HG02970 (cell line): ENCODE data around the gene ZFHX2.
"Not testable (repeated sequence)": the region's sequence is repeated elsewhere in the genome, so short reads cannot be mapped to it uniquely, and the experiment has no call there.

ENCODE experiments used
- ATAC-seq: cut with Tn5 transposase; IDR thresholded peaks from one replicate; pipeline ENCODE4 v1.9.1; 2021; ENCODE audit warnings: mild to moderate bottlenecking, moderate library complexity, moderate number of reproducible peaks; ENCODE audit not compliant: unreplicated experiment, low FRiP score

Gene ZFHX2

DNA sequence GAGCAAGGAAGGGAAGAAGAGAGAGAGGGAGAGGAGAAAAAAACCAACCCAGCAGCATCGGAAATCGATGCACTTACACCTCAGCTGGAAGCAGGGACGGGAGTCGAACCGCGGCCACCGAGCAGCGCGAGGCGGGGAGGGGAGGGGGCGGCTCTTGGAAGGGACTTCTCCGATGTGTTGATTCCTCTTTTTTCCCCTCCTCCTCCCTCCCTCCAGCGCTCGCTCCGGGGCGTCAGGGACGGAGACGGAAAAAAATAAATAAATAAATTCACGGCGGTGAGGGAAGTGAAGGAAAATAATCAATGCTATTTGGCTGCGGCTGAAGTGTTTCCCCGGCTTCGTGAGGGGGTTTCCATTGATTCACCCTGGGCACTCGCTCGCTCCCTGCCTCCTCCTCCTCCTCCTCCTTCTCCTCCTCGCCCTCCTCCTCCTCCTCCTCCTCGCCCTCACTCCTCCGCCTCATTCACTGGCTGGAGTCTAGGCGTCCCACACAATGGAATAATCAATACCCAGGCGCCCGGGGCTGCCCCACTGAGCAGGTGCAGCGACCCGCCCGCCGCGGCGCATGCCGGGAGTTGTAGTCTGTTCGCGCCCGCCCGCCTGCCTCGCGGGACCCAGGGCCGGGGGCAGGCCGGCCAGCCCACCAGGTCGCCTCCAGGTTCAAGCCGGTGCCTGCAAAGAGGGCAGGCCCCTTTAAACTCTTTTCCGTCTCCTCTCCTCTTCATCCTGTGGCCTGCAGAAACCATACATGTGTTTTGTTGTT is at the start of gene ZFHX2:
Gene ZFHX2, minus strand, starts transcription at position 500 of the 763 bp plus-strand sequence. CDS start 16,440 bp downstream, outside the sequence.
- ATAC-seq = peak; percentile 45

DNA sequence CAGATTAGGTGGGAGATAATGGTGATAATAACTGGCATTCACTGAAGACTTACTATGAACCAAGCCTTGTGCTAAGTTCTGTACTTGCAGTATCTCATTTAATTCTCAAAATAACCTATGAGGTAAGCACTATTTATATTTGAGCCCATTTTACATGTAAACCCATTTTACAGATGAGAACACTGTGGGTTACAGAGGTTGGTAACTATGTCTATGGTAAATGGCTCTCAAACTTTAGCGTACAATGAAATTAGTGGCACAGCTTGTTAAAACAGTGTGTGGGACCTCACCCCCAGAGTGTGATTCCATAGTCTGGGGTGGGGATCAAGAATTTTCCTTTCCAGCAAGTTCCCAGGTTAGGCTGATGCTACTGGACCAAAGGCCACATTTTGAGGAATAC is 49.2 kb upstream of the ZFHX2 start:
- no peak for ATAC-seq

DNA sequence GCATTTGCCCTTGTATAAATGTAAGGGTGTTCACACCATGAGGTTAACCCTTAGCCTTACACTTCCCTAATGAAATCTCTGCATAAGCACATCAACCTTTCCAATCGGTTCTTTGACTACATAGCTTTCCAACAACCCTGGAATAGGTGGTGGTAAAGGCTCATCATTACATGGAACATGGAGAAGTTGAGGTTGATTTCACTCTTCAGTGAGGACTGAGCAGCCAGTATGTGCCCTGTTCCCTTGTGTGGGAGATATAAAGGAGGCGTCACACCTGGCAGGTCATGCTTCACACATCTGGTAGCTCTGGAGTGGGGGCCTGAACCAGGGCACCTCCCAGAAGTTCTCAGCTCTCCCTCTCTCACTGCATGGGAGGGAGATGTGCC is 48.8 kb upstream of the ZFHX2 start:
- ATAC-seq = no peak

DNA sequence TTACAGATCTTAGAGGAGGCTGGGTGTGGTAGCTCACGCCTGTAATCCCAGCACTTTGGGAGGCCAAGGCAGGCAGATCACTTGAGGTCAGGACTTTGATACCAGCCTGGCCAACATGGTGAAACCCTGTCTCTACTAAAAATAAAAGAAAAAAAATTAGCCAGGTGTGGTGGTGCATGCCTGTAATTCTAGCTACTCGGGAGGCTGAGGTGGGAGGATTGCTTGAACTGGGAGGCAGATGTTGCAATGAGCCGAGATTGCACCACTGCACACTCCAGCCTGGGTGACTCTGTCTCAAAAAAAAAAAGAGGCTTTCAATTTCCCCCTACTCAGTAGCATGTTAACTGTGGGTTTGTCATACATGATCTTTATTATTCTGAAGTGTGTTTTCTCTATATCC is 42.6 kb upstream of the ZFHX2 start:
- ATAC-seq = not testable (repeated sequence)

DNA sequence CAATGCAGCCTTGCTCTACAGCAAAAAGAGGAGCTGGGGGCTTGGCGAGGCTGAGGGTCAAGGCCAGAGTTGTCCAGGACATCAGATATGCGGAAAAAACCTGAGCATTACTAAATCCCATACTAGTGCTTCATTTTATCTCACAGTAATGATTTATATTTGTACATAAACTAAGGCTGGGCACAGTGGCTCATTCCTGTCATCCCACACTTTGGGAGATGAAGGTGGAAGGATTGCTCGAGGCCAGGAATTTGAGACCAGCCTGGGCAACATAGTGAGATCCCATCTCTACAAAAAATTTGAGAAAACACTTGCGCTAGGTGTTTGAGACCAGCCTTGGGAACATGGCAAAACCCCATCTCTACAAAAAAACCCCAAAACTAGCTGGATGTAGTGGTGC is 38.6 kb upstream of the ZFHX2 start:
- ATAC-seq = no peak

DNA sequence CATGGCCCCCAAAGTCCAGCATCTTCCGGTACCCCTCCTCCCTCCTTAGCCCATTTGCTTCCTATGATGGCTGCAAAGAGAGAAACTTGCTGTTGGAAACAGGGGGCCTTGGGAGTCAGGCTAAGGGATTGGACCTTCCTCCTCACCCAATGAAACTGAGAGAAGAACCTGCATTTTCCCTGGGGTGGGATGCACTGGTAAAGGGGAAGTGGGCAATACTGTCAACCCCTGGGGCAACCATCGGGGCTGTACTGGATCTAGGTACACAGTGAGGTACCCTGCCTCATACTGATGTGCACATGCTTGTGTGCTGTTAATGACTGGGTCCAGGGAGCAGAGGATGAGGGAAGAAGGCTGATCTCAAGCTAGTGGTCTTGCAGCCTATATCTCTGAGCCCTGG is 38.0 kb upstream of the ZFHX2 start:
- no peak for ATAC-seq

DNA sequence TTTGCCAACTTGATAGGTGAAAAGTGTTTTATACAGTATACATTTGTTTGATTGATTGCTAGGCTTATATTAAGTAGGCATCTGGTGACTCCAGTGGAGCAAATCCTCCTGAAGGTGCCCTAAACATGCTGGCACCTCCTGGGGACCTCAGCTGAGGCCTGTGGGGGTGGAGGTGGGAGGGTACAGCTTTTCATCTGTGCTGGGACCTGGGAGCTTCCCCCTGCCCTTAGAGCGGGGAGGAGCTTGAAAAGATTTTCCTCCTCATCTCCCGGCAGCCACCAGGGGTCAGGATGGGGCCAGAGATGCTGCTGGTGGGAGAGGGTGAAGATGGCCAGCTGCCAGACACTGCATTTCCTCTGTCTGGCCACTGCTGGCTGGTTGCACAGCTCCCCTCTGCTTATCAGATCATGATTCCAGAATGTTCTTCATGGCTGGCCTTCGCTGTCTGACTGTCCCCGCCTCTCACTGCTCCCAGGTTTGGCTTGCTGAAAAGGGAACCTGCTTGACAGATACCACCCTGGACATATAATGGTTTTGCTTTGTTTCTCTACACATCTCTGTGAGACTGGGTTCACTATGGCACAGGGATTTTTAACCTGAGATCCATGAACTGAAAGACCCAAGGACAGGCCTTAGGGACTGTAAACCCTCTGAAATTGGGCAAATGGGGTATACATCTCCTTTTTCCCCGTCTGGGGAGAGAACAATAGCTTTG is 37.5 kb upstream of the ZFHX2 start:
- peak; percentile 79 for ATAC-seq

DNA sequence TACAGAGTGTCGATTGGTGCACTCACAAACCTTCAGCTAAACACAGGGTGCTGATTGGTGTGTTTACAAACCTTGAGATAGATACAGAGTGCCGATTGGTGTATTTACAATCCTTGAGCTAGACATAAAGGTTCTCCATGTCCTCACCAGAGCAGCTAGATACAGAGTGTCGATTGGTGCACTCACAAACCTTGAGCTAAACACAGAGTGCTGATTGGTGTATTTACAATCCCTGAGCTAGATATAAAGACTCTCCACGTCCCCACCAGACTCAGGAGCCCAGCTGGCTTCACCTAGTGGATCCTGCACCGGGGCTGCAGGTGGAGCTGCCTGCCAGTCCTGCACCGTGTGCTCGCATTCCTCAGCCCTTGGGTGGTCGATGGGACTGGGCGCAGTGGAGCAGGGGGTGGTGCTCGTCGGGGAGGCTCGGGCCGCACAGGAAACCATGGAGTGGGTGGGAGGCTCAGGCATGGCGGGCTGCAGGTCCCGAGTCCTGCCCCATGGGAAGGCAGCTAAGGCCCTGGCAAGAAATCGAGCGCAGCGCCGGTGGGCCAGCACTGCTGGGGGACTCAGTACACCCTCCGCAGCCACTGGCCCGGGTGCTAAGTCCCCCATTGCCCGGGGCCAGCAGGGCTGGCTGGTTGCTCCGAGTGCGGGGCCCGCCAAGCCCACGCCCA is 33.1 kb upstream of the ZFHX2 start:
- not testable (repeated sequence) for ATAC-seq

DNA sequence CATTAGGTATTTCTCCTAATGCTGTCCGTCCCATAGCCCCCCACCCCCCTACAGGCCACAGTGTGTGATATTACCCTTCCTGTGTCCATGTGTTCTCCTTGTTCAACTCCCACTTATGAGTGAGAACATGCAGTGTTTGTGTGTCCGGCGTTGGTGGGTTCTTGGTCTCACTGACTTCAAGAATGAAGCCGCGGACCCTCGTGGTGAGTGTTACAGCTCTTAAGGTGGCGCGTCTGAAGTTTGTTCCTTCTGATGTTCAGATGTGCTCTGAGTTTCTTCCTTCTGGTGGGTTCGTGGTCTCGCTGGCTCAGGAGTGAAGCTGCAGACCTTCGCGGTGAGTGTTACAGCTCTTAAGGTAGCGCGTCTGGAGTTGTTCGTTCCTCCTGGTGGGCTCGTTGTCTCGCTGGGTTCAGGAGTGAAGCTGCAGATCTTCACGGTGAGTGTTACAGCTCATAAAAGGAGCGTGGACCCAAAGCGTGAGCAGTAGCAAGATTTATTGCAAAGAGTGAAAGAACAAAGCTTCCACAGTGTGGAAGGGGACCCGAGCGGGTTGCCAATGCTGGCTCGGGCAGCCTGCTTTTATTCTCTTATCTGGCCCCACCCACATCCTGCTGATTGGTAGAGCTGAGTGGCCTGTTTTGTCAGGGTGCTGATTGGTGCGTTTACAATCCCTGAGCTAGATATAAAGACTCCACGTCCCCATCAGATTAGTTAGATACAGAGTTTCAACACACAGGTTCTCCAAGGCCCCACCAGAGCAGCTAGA is 32.4 kb upstream of the ZFHX2 start:
- not testable (repeated sequence) for ATAC-seq

DNA sequence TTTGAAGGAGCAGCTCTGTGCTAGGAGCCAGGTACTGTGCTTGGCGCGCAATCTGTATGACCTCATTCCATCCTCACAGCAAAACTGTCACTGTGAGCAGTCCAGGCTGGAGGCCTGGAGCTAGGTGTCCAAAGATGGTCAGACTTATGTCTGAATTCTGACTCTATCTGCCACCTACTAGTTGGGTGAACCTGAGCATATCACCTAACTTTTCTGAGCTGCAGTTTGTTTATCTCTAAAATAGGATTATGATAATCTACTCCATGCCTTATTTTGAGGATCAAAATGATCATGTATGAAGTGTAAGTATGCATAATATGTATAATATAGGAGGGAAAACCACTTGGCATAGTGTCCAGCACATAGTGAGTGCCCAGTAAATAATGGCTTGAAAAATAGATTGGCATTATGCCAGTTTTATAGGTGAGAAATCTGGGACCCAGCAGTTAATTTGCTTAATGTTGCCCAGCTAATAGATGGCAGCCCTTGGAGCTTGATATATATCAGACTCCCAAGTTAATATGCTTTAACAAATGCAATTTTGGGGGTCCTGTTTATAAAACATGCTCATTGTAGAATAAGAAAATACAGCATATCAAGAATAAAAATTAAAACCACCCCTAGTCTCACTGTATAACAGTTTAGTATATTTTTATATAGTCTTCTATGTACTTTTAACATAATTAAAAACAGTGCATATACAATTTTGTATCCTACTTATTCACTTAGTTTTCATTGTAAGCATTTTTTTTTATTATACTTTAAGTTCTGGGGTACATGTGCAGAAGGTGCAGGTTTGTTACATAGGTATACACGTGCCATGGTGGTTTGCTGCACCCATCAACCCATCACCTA is 31.6 kb upstream of the ZFHX2 start:
- ATAC-seq = no peak

DNA sequence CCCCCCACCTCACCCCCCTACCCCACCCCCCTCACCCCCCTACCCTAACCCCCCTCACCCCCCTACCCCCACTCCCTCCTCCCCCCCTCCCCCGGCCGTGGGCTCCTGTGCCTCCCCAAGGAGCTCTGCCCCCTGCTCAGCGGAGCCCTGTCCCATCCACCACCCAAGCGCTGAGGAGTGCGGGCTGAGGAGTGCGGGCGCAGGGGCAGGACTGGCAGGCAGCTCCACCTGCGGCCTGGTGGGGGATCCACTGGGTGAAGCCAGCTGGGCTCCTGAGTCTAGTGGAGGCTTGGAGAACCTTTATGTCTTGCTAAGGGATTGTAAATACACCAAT is 29.4 kb upstream of the ZFHX2 start:
- ATAC-seq = no peak

DNA sequence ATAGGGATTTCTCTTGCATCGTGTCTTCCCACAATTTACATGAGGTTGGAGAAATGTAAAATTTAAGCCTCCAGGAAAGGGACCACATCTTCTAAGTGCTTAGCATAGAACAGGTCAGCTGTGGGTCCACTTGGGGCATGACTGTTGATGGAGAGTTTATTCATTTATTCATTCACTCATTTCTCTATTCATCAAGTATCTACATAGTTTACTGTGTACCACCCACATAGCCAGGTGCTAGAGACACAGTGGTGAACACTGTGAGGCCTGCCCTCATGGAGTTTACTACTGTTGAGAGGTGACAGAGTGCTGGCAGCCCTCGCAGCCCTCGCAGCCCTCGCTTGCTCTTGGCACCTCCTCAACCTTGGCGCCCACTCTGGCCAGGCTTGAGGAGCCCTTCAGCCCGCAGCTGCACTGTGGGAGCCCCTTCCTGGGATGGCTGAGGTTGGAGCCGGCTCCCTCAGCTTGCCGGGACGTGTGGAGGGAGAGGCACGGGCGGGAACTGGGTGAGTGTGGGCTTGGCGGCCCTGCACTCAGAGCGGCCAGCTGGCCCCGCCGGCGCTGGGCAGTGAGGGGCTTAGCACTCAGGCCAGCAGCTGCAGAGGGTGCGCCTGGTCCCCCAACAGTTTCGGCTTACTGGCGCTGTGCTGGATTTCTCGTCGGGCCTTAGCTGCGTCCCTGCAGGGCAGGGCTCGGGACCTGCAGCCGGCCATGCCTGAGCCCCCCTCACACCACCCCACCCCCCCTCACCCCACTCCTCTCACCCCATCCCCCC is 28.8 kb upstream of the ZFHX2 start:
- no peak for ATAC-seq

DNA sequence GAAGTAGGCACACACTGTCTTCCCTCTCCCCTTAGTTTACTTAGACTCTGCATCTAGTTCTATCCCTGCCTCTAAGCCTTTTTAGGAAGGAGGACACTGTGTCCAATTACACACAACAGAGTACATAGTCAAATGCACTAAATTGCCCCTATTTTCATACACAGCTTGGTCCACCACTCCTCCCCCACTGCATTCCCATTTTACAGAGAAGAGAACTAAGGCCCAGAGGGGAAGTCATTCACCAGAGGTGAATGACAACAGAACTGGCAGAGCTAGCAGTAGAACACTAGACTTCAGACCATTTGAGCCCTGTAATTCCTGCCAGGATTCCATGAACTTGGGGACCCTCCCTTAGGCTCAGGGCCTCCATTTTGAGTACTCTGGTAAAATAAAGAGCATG is 28.2 kb upstream of the ZFHX2 start:
- no peak for ATAC-seq

DNA sequence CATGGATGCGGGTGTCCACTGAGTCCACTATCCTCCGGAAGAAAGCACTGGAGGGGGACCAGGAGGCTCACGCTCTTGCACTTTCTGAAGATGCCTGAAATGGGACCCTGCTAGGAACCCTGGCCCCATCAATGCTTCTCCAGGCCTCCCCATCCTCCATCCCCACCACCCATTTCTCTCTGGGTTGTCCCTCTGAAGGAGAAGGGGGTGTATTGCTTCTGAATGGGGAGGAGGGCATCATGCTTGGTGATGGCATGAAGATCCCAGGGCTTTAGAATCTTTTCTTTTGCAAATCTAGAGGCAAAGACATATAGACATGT is 27.7 kb upstream of the ZFHX2 start:
- ATAC-seq = no peak

DNA sequence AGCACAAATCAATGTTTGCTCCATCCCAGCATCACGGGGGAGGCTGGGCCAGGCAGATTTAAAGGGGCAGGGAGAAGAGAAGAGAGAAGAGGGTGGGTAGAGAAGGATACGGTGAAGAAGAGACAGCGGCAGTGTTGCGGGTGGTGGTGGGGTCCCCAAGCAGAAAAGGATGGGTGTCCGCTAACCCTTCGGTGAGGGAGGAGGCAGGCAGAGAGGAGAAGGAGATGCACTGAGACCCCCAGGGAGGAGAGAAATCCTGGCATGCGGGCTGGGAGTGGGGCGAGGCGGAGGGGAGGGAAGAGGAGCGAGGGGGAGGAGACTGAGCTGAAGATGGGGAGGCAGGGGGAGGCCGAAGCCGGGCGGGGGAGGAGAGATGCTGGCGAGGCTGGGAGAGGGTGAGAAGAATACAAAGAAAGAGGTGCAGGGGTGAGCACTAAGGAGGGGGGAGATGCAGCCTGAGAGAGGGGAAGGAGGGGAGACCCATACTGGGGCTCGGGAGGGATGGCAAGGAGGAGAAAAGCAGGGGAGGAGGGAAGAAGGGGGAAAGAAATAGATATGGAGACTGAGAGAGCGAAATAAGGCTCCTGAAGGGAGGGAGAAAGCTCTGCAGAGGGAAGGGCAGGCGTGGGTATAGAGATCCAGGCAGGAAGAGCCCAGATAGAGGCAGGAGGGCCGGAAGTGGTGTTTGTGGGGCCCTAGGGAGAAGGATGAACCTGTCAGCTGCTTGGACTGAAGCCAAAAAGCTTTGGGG is 27.2 kb upstream of the ZFHX2 start, which contains the start of gene JPH4:
Gene JPH4, minus strand, starts transcription at position 231 of the 751 bp plus-strand sequence. CDS start 1,337 bp downstream, outside the sequence.
- no peak for ATAC-seq

DNA sequence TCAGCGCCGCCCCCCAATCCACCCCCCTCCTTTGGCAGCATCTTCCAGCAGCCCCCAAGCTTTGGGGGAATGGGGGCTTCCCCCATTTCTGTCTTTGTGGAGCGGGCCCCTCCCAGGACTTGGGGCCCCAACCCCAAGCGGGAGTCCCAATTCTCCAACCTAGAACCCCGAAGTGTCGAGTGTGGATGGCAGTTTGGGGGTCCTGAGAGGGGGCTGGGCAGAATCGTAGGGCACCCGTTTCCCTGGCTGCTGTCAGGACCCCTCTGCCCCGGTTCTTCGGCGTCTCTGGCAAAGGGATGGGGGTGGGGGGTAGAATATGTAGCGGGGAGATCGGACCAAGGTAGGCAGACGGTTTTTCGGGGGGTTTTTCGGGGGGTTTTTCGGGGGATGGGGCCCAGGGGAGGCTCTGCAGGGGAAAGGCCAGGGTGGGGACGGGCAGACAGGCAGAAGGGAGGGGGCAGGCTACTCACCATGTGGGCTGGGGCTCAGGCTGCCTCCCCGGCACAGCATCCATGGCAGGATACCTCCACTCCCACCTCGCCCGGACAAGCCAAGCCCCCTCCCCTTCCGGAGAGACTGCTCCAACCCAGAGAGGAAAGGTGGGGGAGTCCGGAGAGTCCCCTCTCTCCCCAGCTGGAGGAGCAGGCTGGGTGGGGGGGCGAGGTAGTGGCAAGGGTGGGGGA is 26.3 kb upstream of the ZFHX2 start:
- no peak for ATAC-seq

DNA sequence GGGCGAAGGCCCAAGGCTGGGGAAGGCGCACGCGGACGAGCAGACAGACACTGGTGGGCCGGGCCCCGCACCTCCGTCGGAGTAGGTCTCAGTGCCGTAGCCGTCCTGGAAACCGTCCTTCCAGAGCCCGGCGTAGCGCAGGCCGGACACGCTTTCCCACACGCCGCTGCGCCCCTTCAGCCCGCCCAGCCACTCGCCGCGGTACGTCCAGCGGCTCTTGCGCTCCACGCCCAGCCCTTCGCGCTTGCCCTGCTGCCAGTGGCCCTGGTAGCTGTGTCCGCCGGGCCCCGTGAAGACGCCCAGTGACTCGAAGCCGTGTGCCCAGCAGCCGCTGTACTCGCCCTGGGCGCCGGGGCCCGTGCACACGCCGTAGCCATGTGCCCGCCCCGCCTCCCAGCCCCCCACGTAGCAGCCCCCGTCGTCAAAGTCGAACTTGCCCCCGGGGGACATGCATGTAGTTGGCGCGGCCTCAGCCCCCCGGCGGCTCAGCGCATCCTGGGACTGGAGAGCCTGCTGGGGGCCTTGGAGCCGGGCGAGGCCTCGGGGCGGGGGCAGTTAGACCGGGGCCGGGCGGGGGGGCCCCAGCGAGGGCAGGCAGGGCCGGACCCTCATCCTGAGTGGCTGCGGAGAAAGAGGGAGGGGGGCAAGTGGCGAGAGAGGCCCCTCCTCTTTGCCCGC is 25.6 kb upstream of the ZFHX2 start:
- no peak for ATAC-seq
